HepG2 (cell line): ENCODE measurements around the gene HDLBP. TPM values are rescaled to one million over a fixed set of nuclear protein-coding genes. Genes with fewer than 3 reads are reported as not detected.

Experiments used
- ATAC-seq: fragments of 200-7000 bp; cut with Tn5 transposase; 3 replicates; pipeline ENCODE4 v1.9.1; 2020; ENCODE audit warnings: mild to moderate bottlenecking, moderate library complexity
- BruUV-seq: library from RNA; stranded (reverse); fragments of 400-500 nt; replicated peaks from 2 replicates; lab custom pipeline; 2021; lab: Mats Ljungman, UMichigan
- CTCF ChIA-PET: fragments of 300-600 bp; formaldehyde crosslinking; extraction: SDS; loops from one replicate; lab custom pipeline; 2021; ENCODE audit warnings: low total read pairs, inconsistent platforms, low intra/inter-chr PET ratio; lab: Yijun Ruan, JAX
- POLR2A ChIA-PET: fragments of 350-600 bp; sonication (Branson Sonifier 250); formaldehyde crosslinking; loops from one replicate; lab custom pipeline; 2020; ENCODE audit warnings: antibody characterized with exemption, inconsistent platforms; lab: Yijun Ruan, JAX
- DNase-seq: peaks from one replicate; pipeline ENCODE4 v3.0.0-alpha.2; 2015; ENCODE audit warnings: low spot score
- FAIRE-seq: peaks from 3 replicates; lab custom pipeline; 2011; peaks lifted over from hg19 to GRCh38; lab: Jason Lieb, UNC
- H2AFZ ChIP-seq: one replicate; pipeline ENCODE4 v1.6.1; 2011; ENCODE audit warnings: low read length, inconsistent platforms
- H3K27ac ChIP-seq: fragments of 300-600 bp; 3 replicates; pipeline ENCODE4 v1.8.0; 2011; ENCODE audit warnings: mixed run types, mild to moderate bottlenecking, mixed read lengths, low read length, inconsistent platforms; ENCODE audit not compliant: insufficient read depth; ENCODE audit errors: extremely low read length
- H3K27me3 ChIP-seq, 2 experiments: fragments of 200-600 bp in 1 of 2; 2 replicates in 1 of 2; 3 replicates in 1 of 2; pipeline versions ENCODE4 v1.6.0 to v1.8.0; 2011; ENCODE audit warnings: low read length in 2 of 2, mild to moderate bottlenecking in 2 of 2, moderate library complexity in 2 of 2, inconsistent platforms in 1 of 2; ENCODE audit not compliant: insufficient read depth in 2 of 2, control insufficient read depth in 1 of 2
- H3K36me3 ChIP-seq, 2 experiments: fragments of 200-600 bp in 1 of 2; replicated peaks in 1 of 2; 2 replicates in 1 of 2; 3 replicates in 1 of 2; pipeline versions ENCODE4 v1.5.1 to v1.8.0; 2011; ENCODE audit warnings: low read length in 2 of 2, inconsistent platforms in 1 of 2; ENCODE audit not compliant: insufficient read depth in 2 of 2, control insufficient read depth in 1 of 2
- H3K4me1 ChIP-seq: 2 replicates; pipeline ENCODE4 v1.5.1; 2012; ENCODE audit warnings: low read length, inconsistent platforms; ENCODE audit not compliant: insufficient read depth
- H3K4me2 ChIP-seq: 2 replicates; pipeline ENCODE4 v1.6.0; 2011; ENCODE audit warnings: low read depth, low read length, inconsistent platforms
- H3K4me3 ChIP-seq, 3 experiments: fragments of 200-600 bp in 1 of 3; sonication (generic), shearing (Covaris generic) in 1 of 3; replicated peaks in 1 of 3; 2 replicates each; pipeline ENCODE4 v1.5.1; 2011 to 2016; ENCODE audit warnings: low read length in 3 of 3, inconsistent platforms in 2 of 3, low read depth in 2 of 3, mild to moderate bottlenecking in 2 of 3, control low read depth in 1 of 3, mixed read lengths in 1 of 3; ENCODE audit not compliant: insufficient read depth in 1 of 3
- H3K79me2 ChIP-seq: one replicate; pipeline ENCODE4 v1.6.1; 2011; ENCODE audit warnings: low read length, inconsistent platforms; ENCODE audit not compliant: insufficient read depth
- H3K9ac ChIP-seq: 2 replicates; pipeline ENCODE4 v1.6.0; 2011; ENCODE audit warnings: mild to moderate bottlenecking, low read depth, low read length, inconsistent platforms; ENCODE audit not compliant: insufficient read depth
- H3K9me3 ChIP-seq: 2 replicates; pipeline ENCODE4 v1.5.1; 2012; ENCODE audit warnings: mild to moderate bottlenecking, low read length
- H4K20me1 ChIP-seq: 2 replicates; pipeline ENCODE4 v1.6.0; 2011; ENCODE audit warnings: inconsistent platforms, mild to moderate bottlenecking, low read length, moderate library complexity; ENCODE audit not compliant: insufficient read depth
- EHMT2 ChIP-seq: fragments of 200-600 bp; sonication (generic); IDR thresholded peaks from 2 replicates; pipeline ENCODE4 v1.7.0; 2017; ENCODE audit warnings: antibody characterized with exemption, low read depth, low read length, borderline replicate concordance
- FIP1L1 ChIP-seq: fragments of 200-400 bp; formaldehyde crosslinking; IDR thresholded peaks from 2 replicates; pipeline ENCODE4 v1.6.1; 2018; ENCODE audit warnings: low read depth, mild to moderate bottlenecking, low read length, moderate library complexity, borderline replicate concordance; ENCODE audit not compliant: insufficient read depth
- GRHL1 ChIP-seq: sonication (generic); formaldehyde crosslinking; conservative IDR thresholded peaks from 2 replicates; pipeline ENCODE4 v1.8.0; 2022; ENCODE audit warnings: missing genetic modification reagents
- HNRNPL ChIP-seq: fragments of 200-400 bp; formaldehyde crosslinking; IDR thresholded peaks from 2 replicates; pipeline ENCODE4 v1.6.1; 2017; ENCODE audit warnings: mild to moderate bottlenecking, low read depth, low read length
- JARID2 ChIP-seq: sonication (generic); formaldehyde crosslinking; IDR thresholded peaks from 2 replicates; pipeline ENCODE4 v1.8.1; 2023; ENCODE audit warnings: missing genetic modification reagents, inconsistent platforms; ENCODE audit not compliant: insufficient replicate concordance
- MYC ChIP-seq: sonication (generic); formaldehyde crosslinking; IDR thresholded peaks from 2 replicates; pipeline ENCODE4 v1.9.0; 2021; ENCODE audit warnings: missing genetic modification reagents, borderline replicate concordance
- NFYC ChIP-seq: IDR thresholded peaks from 2 replicates; pipeline ENCODE4 v1.6.1; 2016; ENCODE audit warnings: missing genetic modification reagents, missing compliant biosample characterization
- SOX5 ChIP-seq: IDR thresholded peaks from 2 replicates; pipeline ENCODE4 v1.6.1; 2016; ENCODE audit warnings: borderline replicate concordance
- SRY ChIP-seq: sonication (generic); formaldehyde crosslinking; IDR thresholded peaks from 2 replicates; pipeline ENCODE4 v1.8.0; 2022; ENCODE audit warnings: mild to moderate bottlenecking, missing genetic modification reagents
- TGIF2 ChIP-seq: IDR thresholded peaks from 2 replicates; pipeline ENCODE4 v1.6.1; 2016; ENCODE audit warnings: control low read depth, missing compliant biosample characterization
- TSC22D2 ChIP-seq: sonication (generic); formaldehyde crosslinking; IDR thresholded peaks from 2 replicates; pipeline ENCODE4 v1.5.1; 2020; ENCODE audit warnings: missing genetic modification reagents, mild to moderate bottlenecking, borderline replicate concordance
- XRCC5 ChIP-seq: fragments of 200-400 bp; formaldehyde crosslinking; optimal IDR thresholded peaks from 2 replicates; pipeline ENCODE3; 2017; ENCODE audit warnings: mild to moderate bottlenecking, low read length
- ZNF331 ChIP-seq: sonication (generic); formaldehyde crosslinking; IDR thresholded peaks from 2 replicates; pipeline ENCODE4 v1.4.0; 2020; ENCODE audit warnings: missing genetic modification reagents
- ZNF75D ChIP-seq: sonication (generic); formaldehyde crosslinking; IDR thresholded peaks from 2 replicates; pipeline ENCODE4 v1.8.1; 2023; ENCODE audit warnings: missing genetic modification reagents, mild to moderate bottlenecking, borderline replicate concordance
- WGBS: methylation state at CpG from one replicate; pipeline ENCODE4 v1.1.6; 2017; ENCODE audit warnings: low lambda C conversion rate; 5-methylcytosine and 5-hydroxymethylcytosine counted together
- in situ Hi-C: cut with HindIII; loops from 2 replicates; pipeline ENCODE4 v1.10.0; 2017; ENCODE audit warnings: low pct_unique_long_range_greater_than_20kb; ENCODE audit not compliant: extremely low pct_ligation_motif_present
- intact Hi-C: fragments of 100-400 bp; cut with micrococcal nuclease; formaldehyde crosslinking; loops from one replicate; pipeline ENCODE4 v1.10.0; 2022; ENCODE audit not compliant: unreplicated experiment
- polyA plus RNA-seq, 8 experiments: library from polyadenylated mRNA; depleted of rRNA in 3 of 8; stranded (reverse) in 7 of 8; unstranded in 1 of 8; fragments of >200 nt; fragmentation: Illumina TruSeq in 4 of 8; extraction: Trizol in 4 of 8; gene quantifications; 2 replicates each; pipeline versions ENCODE4 v1.2.1 to v1.2.3, GENCODE V29; 2011 to 2016; ENCODE audit warnings: low read depth in 4 of 8, missing spikeins in 1 of 8, mixed read lengths in 1 of 8; ENCODE audit not compliant: insufficient read depth in 1 of 8
- total RNA-seq, 5 experiments: library from RNA; depleted of rRNA; stranded (reverse); fragments of >200 nt; fragmentation: Illumina TruSeq; extraction: Trizol; gene quantifications; 2 replicates each; pipeline ENCODE4 v1.2.3, GENCODE V29; 2016; ENCODE audit warnings: low read depth in 1 of 5
- TF ChIP-seq, protein P1 (sequence below): sonication (generic); formaldehyde crosslinking; IDR thresholded peaks from 2 replicates; pipeline ENCODE4 v1.5.0; 2020; ENCODE audit warnings: missing genetic modification reagents
- TF ChIP-seq, protein P2 (sequence below): sonication (generic); formaldehyde crosslinking; IDR thresholded peaks from 2 replicates; pipeline ENCODE4 v1.9.0; 2022; ENCODE audit warnings: missing genetic modification reagents, mild to moderate bottlenecking, borderline replicate concordance
- TF ChIP-seq, protein P3 (sequence below): sonication (generic); formaldehyde crosslinking; IDR thresholded peaks from 2 replicates; pipeline ENCODE4 v1.8.0; 2023; ENCODE audit warnings: mild to moderate bottlenecking, missing genetic modification reagents

The HDLBP gene
- total and polyA plus RNA-seq, 2 of the 13 experiments (the other 11 are each of a cell fraction or from before 2014, with no cell fraction given) = 464 to 707 TPM

- 2% methylated on average over 46 of the region's 101 CpGs for WGBS
- Histone ChIP-seq H3K36me3 (peaks cover 2 to 27% of the 10 kb centered on the region in 2 experiments; a peak in 3 of 5 replicates), H3K4me1 (peaks cover 84% of the 10 kb centered on the region), H3K4me2 (peak within 1 kb of the TSS; percentile 95), H2AFZ (no peak within 1 kb of the TSS), H3K27me3 (no peaks in the 10 kb centered on the region; a peak in 1 of 5 replicates), H3K27ac (peak within 1 kb of the TSS; percentile 80), H3K4me3 (peak within 1 kb of the TSS; percentile 83 to 96 (median 94)), H3K79me2 (peaks cover 54% of the 10 kb centered on the region), H3K9me3 (no peaks in the 10 kb centered on the region), H4K20me1 (peaks cover 44% of the 10 kb centered on the region), H3K9ac (peak within 1 kb of the TSS; percentile 89)
- in situ Hi-C loops = no loop called here
- FAIRE-seq (peak; percentile 26), DNase-seq (peak; percentile 98), ATAC-seq (peak; percentile 72)
- CTCF ChIA-PET = no interaction called here
- intact Hi-C loops = loop anchor here (2.0 to 10.0 kb wide), 3 partner anchors 77 to 149 kb away; partner anchors contain the start of gene STK25
- POLR2A ChIA-PET = interaction anchor here (1.0 to 1.1 kb wide), 4 partner anchors 19 to 41 kb away, joined by 3 to 16 read pairs (median 4); partner anchors contain the start of genes HDLBP and SEPTIN2
- no TSS peak for BruUV-seq
- TF ChIP-seq, protein P1, sequence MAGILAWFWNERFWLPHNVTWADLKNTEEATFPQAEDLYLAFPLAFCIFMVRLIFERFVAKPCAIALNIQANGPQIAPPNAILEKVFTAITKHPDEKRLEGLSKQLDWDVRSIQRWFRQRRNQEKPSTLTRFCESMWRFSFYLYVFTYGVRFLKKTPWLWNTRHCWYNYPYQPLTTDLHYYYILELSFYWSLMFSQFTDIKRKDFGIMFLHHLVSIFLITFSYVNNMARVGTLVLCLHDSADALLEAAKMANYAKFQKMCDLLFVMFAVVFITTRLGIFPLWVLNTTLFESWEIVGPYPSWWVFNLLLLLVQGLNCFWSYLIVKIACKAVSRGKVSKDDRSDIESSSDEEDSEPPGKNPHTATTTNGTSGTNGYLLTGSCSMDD (CRISPR knock-in tag) = no peak
- TF ChIP-seq, protein P2, sequence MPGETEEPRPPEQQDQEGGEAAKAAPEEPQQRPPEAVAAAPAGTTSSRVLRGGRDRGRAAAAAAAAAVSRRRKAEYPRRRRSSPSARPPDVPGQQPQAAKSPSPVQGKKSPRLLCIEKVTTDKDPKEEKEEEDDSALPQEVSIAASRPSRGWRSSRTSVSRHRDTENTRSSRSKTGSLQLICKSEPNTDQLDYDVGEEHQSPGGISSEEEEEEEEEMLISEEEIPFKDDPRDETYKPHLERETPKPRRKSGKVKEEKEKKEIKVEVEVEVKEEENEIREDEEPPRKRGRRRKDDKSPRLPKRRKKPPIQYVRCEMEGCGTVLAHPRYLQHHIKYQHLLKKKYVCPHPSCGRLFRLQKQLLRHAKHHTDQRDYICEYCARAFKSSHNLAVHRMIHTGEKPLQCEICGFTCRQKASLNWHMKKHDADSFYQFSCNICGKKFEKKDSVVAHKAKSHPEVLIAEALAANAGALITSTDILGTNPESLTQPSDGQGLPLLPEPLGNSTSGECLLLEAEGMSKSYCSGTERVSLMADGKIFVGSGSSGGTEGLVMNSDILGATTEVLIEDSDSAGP (CRISPR knock-in tag) = peak; percentile 50
- TF ChIP-seq MYC (peak; percentile 70), ZNF331 (CRISPR knock-in tag) (peak; percentile 56; the same call in 1 of the 2 replicates), FIP1L1 (no peak), TSC22D2 (CRISPR knock-in tag) (peak; percentile 53; the same call in 1 of the 2 replicates), SRY (CRISPR knock-in tag) (peak; percentile 91; the same call in 1 of the 2 replicates), XRCC5 (peak; percentile 9), HNRNPL (no peak), GRHL1 (no peak), NFYC (CRISPR knock-in tag) (peak; percentile 80), TGIF2 (CRISPR knock-in tag) (no peak), JARID2 (CRISPR knock-in tag) (peak; percentile 42), ZNF75D (CRISPR knock-in tag) (no peak), SOX5 (CRISPR knock-in tag) (no peak; the same call in 1 of the 2 replicates), EHMT2 (no peak)
- TF ChIP-seq, protein P3, sequence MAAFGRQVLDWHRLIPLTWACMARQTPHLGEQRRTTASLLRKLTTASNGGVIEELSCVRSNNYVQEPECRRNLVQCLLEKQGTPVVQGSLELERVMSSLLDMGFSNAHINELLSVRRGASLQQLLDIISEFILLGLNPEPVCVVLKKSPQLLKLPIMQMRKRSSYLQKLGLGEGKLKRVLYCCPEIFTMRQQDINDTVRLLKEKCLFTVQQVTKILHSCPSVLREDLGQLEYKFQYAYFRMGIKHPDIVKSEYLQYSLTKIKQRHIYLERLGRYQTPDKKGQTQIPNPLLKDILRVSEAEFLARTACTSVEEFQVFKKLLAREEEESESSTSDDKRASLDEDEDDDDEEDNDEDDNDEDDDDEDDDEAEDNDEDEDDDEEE = peak; percentile 87; the same call in 1 of the 2 replicates
Observed at GRCh38 chr2:241355983-241356870, 40.8 kb upstream of the HDLBP start, which contains the start of gene FARP2. FARP2 (plus strand) TSS chr2:241356285; CDS start chr2:241373108, 16,823 bp downstream.
